Neuron (in vitro differentiated cells): ENCODE results near the gene SBNO2.

ENCODE experiments used
- H2AFZ ChIP-seq: one replicate; pipeline ENCODE4 v1.6.1; 2013; ENCODE audit warnings: low read depth, mild to moderate bottlenecking, inconsistent platforms, low read length, moderate library complexity
- H3K27me3 ChIP-seq: one replicate; pipeline ENCODE4 v1.6.1; 2013; ENCODE audit warnings: low read length; ENCODE audit not compliant: insufficient read depth
- H3K36me3 ChIP-seq: one replicate; pipeline ENCODE4 v1.6.1; 2013; ENCODE audit warnings: low read length; ENCODE audit not compliant: insufficient read depth
- H3K4me1 ChIP-seq: one replicate; pipeline ENCODE4 v1.6.1; 2013; ENCODE audit warnings: low read length; ENCODE audit not compliant: insufficient read depth
- H3K4me3 ChIP-seq: 2 replicates; pipeline ENCODE4 v1.5.1; 2013; ENCODE audit warnings: mild to moderate bottlenecking, low read length, moderate library complexity
- H3K9me3 ChIP-seq: one replicate; pipeline ENCODE4 v1.6.1; 2013; ENCODE audit warnings: low read length

SBNO2 gene

DNA sequence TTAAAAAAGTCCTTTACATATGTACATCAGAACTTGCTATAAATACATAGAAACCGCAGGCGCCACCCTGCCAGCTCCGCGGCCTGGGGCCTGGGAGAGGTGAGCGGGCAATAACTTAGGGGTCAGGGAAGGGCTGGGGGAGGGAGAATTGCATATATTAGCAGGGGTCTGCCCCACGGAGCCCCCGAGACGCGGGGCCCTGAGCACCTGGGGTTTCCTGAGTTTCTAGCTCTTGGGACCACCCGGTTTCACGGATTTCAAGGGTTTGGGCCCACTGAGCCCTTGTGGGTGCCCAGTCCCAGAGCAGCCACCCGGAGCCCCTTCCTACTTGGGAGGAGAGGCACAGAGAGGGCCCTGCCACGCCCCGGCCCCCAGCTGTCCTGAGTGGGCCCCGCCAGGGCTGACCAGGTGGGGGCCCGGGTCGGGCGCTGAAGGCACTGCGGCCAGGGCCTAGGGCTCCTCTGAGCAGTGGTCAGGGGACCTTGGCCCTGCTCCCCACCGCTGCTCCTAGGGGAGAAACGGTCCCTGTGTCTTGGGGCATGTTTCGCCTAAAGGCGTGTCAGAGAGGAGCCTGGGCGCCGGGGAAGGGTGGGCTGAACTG lies 66.3 kb downstream of the SBNO2 start:
- H2AFZ ChIP-seq = no peak overlapping the region
- H3K36me3 ChIP-seq = peaks cover 31% of the 10 kb centered on the region
- H3K9me3 ChIP-seq = no peaks in the 10 kb centered on the region
- no peak overlapping the region for H3K4me3 ChIP-seq
- H3K4me1 ChIP-seq = peaks cover 15% of the 10 kb centered on the region
- no peaks in the 10 kb centered on the region for H3K27me3 ChIP-seq

DNA sequence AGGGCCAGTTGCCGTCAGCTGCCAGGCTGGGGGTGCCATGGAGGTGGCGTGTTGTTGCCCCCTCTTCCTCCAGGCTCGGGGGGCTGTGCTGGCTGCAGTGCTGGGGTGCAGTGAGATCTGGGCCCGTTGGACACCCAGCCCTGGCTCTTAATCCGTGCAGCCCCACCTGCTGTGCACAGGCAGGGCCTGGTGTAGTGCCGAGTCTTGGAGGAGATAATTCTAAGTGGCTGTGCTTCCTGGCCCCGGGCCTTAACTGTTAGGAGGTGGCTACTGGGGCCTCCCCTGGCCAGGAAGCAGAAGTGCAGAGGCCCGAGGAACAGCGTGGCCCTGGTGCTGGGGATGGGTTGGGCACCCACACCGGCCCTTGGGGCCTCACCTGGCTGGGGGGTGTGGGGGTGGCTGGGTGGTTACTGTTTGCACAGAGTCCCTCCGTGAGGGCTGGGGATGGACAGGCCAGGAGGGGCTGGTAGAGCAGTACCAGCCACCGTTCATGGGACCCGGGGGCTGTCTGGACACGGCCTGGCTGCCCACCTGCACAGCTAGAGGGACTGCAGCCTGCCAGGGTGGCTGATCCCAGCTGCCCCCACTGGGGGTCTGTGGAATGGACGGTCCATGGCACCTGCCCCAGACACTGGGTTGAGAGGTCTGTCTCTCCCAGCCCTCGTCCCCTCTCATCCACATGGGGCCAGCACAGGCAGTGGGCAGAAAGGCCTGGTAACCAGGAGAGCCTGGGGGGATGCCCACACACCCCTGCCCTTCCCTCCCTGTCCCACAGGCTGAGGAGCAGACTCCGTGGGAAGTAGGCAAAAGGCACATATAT lies 67.0 kb downstream of the SBNO2 start:
- Histone ChIP-seq H2AFZ (no peak overlapping the region), H3K9me3 (no peaks in the 10 kb centered on the region), H3K27me3 (no peaks in the 10 kb centered on the region), H3K36me3 (peaks cover 26% of the 10 kb centered on the region), H3K4me3 (no peak overlapping the region), H3K4me1 (peaks cover 20% of the 10 kb centered on the region)

DNA sequence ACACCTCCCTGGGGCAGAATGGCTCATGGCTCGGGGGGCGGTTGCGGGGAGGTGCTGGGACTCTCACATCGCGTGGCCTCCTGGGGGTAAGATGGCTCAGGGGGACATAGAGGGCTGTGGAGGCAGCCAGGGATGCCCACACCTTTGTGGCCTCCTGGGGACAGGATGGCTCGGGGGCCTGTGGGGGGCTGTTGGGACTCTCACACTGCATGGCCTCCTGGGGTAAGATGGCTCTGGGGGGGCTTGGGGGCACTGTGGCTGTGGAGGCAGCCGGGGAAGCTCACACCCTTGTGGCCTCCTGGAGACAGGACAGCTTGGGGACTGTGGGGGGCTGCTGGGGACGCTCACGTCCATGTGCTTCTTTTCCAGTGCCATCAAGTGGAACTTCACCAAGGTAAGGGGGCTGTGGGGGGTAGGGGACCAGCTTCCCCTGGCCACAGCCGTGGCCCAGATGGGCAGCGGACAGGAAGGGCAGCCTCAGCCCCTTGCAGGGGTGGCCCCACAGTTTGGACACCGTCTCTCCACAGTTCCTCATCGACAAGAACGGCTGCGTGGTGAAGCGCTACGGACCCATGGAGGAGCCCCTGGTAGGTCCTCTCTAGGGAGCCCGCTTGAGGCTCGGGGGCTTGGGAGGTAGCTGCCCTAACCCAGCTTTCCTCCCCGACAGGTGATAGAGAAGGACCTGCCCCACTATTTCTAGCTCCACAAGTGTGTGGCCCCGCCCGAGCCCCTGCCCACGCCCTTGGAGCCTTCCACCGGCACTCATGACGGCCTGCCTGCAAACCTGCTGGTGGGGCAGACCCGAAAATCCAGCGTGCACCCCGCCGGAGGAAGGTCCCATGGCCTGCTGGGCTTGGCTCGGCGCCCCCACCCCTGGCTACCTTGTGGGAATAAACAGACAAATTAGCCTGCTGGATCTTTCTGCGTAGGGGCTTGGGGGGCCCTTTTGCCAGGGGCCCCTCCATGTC lies 67.9 kb downstream of the SBNO2 start:
- H3K27me3 ChIP-seq = no peaks in the 10 kb centered on the region
- H3K36me3 ChIP-seq = peaks cover 24% of the 10 kb centered on the region
- H2AFZ ChIP-seq = no peak overlapping the region
- H3K4me1 ChIP-seq = peaks cover 25% of the 10 kb centered on the region
- H3K4me3 ChIP-seq = no peak overlapping the region
- H3K9me3 ChIP-seq = no peaks in the 10 kb centered on the region

DNA sequence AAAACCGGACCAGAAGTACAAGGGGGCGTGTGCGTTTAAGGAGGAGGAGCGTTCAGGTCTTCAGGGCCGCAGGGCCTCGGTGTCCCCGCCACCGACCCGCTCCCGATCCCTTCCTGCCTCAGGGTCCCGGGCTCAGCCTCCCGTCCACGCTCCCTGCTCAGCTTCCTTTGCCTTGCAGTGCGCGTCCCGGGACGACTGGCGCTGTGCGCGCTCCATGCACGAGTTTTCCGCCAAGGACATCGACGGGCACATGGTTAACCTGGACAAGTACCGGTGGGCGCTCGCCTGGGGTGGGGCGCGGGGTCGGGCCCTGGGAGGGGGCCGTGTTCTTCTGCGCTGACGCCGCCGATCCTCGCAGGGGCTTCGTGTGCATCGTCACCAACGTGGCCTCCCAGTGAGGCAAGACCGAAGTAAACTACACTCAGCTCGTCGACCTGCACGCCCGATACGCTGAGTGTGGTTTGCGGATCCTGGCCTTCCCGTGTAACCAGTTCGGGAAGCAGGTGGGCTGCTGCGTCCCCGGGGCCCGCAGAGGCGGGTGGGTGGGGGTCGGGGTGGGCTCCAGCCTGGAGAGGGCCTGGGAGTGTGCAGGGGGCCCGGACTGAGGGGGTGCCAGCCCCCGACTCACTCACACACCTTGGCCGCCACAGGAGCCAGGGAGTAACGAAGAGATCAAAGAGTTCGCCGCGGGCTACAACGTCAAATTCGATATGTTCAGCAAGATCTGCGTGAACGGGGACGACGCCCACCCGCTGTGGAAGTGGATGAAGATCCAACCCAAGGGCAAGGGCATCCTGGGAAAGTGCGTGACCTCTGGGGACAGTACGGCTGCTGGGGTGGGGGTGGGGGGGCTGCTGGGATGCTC lies 68.8 kb downstream of the SBNO2 start:
- H3K9me3 ChIP-seq = no peaks in the 10 kb centered on the region
- H3K36me3 ChIP-seq = peaks cover 24% of the 10 kb centered on the region
- H3K27me3 ChIP-seq = no peaks in the 10 kb centered on the region
- H3K4me3 ChIP-seq = peak overlapping the region; percentile 52
- H3K4me1 ChIP-seq = peaks cover 25% of the 10 kb centered on the region
- H2AFZ ChIP-seq = no peak overlapping the region

DNA sequence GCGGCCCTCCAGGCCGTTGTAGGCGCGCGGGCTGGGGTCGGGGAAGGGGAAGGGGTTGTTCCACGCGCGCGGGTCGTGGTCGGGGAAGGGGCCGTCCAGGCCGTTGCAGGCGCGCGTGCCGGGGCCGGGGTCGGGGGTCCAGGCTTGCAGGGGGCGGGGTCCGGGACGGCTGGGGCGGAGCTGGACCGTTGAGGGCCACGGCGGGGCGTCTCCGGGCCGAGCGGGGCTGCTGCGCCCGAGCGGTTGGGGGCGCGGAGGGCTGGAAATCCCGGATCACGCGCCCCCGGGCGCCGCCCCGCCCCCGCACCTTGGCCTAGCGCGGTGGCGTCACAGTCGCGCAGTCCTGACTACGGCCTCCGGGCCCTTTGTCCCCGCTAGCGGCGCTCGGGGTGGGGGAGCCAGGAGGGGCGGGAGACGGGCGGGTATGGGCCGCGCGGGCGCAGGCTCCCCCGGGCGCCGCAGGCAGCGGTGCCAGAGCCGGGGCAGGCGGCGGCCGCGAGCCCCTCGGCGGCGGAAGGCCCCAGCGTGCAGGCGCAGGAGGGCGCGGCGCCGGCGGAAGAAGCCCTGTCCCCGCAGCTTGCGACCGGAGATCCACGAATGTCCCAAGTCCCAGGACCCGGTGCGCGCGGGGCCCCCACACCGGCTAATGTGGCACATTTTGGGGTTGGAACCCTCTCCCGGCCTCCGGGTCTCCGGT lies 69.6 kb downstream of the SBNO2 start:
- Histone ChIP-seq H3K36me3 (peaks cover 24% of the 10 kb centered on the region), H3K4me3 (peak overlapping the region; percentile 52), H3K27me3 (no peaks in the 10 kb centered on the region), H3K9me3 (no peaks in the 10 kb centered on the region), H2AFZ (no peak overlapping the region), H3K4me1 (peaks cover 25% of the 10 kb centered on the region)

DNA sequence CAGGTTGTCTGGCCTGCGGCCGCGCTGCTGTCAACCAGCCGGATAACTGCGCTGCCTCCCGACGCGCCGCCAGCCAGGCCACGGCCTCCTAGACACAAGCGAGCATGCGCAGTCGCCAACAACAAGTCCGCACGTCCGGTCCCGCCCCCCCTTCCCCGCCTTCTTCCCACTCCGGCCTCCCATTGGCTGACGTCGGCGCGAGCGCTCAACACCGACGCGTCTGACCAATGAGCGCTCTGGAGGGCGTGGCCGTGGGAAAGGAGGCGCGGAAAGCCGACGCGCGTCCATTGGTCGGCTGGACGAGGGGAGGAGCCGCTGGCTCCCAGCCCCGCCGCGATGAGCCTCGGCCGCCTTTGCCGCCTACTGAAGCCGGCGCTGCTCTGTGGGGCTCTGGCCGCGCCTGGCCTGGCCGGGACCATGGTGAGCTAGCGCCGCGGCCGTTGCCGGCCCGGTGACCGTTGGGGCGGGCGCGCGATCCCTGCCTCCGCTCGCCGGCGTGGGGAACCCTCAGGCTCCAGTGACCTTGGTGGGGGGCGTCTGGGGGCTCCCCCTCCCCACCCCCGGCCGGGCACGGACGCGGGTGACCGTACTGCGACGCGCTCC lies 70.3 kb downstream of the SBNO2 start, which contains the start of gene GPX4:
TSS of gene GPX4 (plus strand) at position 287 of the 603 bp plus-strand sequence. CDS start at position 337, 50 bp downstream.
- H3K9me3 ChIP-seq = no peaks in the 10 kb centered on the region
- H3K4me1 ChIP-seq = peaks cover 25% of the 10 kb centered on the region
- peaks cover 23% of the 10 kb centered on the region for H3K36me3 ChIP-seq
- H2AFZ ChIP-seq = no peak within 1 kb of the TSS
- peak within 1 kb of the TSS; percentile 52 for H3K4me3 ChIP-seq
- no peaks in the 10 kb centered on the region for H3K27me3 ChIP-seq

DNA sequence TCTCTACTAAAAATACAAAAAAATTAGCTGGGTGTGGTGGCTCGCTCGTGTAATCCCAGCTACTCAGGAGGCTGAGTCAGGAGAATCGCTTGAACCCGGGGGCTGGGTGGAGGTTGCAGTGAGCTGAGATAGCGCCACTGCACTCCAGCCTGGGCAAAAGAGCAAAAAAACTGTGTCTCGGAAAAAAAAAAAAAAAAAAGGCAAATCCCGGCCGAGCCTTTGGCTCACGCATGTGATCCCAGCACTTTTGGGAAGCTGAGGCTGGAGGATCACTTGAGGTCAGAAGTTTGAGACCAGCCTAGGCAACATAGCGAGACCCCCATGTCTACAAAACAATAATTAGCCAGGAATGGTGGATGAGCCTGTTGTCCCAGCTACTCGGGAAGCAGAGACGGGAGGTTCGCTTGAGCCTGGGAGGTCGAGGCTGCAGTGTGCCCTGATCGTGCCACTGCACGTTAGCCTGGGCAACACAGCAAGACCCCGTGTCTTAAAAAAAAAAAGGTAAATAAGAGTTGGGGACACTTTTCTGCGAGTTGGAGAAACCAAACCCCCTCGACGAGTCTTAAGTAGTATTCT lies 70.8 kb downstream of the SBNO2 start:
- Histone ChIP-seq H3K36me3 (peaks cover 22% of the 10 kb centered on the region), H3K27me3 (no peaks in the 10 kb centered on the region), H3K4me3 (peak overlapping the region; percentile 29), H2AFZ (no peak overlapping the region), H3K4me1 (peaks cover 25% of the 10 kb centered on the region), H3K9me3 (no peaks in the 10 kb centered on the region)

DNA sequence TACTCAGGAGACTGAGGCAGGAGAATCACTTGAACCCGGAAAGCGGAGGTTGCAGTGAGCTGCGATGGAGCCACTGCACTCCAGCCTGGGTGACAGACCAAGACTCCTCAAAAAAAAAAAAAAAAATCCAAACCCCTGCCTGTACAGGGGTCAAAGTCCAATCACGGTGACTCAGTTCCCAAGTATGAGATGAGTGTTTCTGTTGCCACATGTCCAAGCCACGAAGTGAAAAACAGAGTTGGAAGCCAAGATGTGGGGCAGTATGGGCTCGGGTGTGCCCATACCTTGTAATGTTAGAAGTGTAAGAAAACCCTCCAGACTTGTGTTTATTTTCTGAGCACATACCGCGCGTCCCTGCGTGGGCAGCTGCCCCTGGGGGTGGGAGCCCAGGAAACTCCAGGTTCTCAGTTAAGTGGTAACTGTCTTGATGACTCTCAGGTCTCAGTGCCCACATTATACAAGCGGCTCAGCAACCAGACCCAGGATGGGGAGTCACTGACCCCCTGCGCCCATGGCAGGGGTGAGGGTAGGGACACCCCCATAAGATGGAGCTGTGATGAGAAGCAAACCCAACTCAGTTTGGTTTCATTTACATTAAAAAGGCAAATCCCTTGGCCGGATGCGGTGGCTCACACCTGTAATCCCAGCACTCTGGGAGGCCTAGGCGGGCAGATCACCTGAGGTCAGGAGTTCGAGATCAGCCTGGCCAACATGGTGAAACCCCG lies 71.5 kb downstream of the SBNO2 start:
- Histone ChIP-seq H2AFZ (no peak overlapping the region), H3K9me3 (no peaks in the 10 kb centered on the region), H3K4me1 (peaks cover 25% of the 10 kb centered on the region), H3K36me3 (peaks cover 18% of the 10 kb centered on the region), H3K4me3 (no peak overlapping the region), H3K27me3 (no peaks in the 10 kb centered on the region)

DNA sequence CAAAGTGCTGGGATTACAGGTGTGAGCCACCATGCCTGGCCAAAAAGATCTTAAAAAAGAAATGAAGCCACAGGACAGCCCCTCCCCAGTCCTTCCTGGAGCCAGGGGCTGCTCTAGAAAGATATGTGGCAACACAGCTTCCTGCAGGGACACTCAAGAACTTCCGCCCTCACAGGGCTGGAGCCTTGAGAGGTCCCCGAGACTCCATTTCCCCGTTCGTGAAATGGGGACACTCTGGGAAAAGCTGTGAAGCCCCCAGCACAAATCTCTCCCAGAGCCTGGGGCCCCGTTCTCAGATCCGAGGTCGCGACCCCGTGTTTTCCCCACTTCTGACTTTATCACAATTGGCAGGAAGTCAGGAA lies 72.8 kb downstream of the SBNO2 start:
- Histone ChIP-seq H3K4me3 (no peak overlapping the region), H3K27me3 (no peaks in the 10 kb centered on the region), H3K4me1 (peaks cover 25% of the 10 kb centered on the region), H3K9me3 (no peaks in the 10 kb centered on the region), H2AFZ (no peak overlapping the region), H3K36me3 (peaks cover 6% of the 10 kb centered on the region)

DNA sequence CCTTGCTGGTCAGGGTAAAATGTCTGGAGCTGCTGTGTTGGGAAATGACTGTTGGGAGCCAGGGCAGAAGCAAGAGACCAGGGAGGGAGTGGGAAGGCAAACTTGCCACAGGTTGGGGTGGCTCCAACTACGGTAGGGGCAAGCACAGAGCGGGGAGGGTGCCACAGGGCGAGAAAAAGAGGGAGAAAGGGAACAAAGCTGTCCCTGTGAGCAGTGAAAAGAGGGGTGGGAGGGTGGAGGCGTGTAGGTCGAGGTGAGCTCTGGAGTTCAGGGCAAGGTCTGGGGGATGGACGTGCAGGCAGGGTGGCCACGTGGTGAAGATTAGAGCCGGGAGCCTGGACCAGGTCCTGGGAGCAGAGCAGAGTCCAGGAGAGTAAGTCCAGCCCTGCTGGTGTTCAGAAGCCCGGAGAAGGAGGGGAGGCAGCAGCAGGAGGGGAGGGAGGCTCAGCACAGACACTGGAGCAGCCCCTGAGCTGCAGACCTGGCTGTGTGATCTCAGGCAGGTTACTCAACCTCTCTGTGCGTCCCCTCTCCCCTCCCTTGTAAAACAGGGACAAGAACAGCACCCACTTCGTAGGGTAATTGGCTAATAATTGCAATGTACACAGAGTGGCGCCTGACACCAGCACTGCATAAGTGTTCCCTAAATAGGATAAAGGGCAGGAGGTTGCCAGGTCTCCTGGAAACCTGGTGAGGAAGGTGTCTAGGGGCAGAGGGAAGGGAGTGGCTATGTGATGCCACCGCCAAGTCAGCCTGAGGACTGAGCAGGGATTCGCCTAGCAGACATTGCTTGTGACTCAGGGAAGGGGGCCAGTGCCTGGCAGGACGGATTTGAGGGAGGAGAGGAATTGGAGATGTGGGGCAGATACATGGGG lies 75.7 kb downstream of the SBNO2 start:
- Histone ChIP-seq H3K4me3 (no peak overlapping the region), H3K36me3 (no peaks in the 10 kb centered on the region), H3K27me3 (no peaks in the 10 kb centered on the region), H3K4me1 (peaks cover 33% of the 10 kb centered on the region), H3K9me3 (no peaks in the 10 kb centered on the region), H2AFZ (no peak overlapping the region)
